Mesodermal cell (in vitro differentiated cells): ENCODE data around the gene RBM38.
A peak's percentile ranks its signal among the peaks of the same experiment; 100 is the strongest.
"Not testable (repeated sequence)": the region's sequence is repeated elsewhere in the genome, so short reads cannot be mapped to it uniquely, and the experiment has no call there.

ENCODE experiments used
- H3K27ac ChIP-seq: 2 replicates; pipeline ENCODE4 v1.7.0; 2013; ENCODE audit warnings: mild to moderate bottlenecking, low read depth, low read length, moderate library complexity; ENCODE audit not compliant: severe bottlenecking
- H3K36me3 ChIP-seq: 2 replicates; pipeline ENCODE4 v1.7.1; 2013; ENCODE audit warnings: mild to moderate bottlenecking, low read length, moderate library complexity; ENCODE audit not compliant: control insufficient read depth, insufficient read depth
- H3K4me1 ChIP-seq: one replicate; pipeline ENCODE4 v1.7.1; 2013; ENCODE audit warnings: mild to moderate bottlenecking, low read length; ENCODE audit not compliant: insufficient read depth, control insufficient read depth, poor library complexity, severe bottlenecking
- H3K4me3 ChIP-seq: 2 replicates; pipeline ENCODE4 v1.7.0; 2013; ENCODE audit warnings: low read length, control low read depth, mild to moderate bottlenecking; ENCODE audit not compliant: insufficient read depth, poor library complexity, severe bottlenecking; ENCODE audit errors: extremely low read depth
- H3K9me3 ChIP-seq: 2 replicates; pipeline ENCODE4 v1.7.1; 2013; ENCODE audit warnings: mild to moderate bottlenecking, low read length, moderate library complexity; ENCODE audit not compliant: control insufficient read depth
- WGBS, 2 experiments: methylation state at CpG; one replicate each; pipeline ENCODE4 v1.1.5; 2013; ENCODE audit warnings: missing lambda C conversion rate in 2 of 2; ENCODE audit not compliant: insufficient coverage in 2 of 2; 5-methylcytosine and 5-hydroxymethylcytosine counted together

The RBM38 gene

GRCh38 chr20:57414867-57415592 is 23.8 kb downstream of the RBM38 start:
- Histone ChIP-seq H3K4me1 (peaks cover 13% of the 10 kb centered on the region), H3K4me3 (no peak overlapping the region), H3K27ac (no peak overlapping the region), H3K9me3 (no peaks in the 10 kb centered on the region), H3K36me3 (peaks cover 3% of the 10 kb centered on the region)
- 85 to 91% methylated on average over 13 to 15 of the region's 19 CpGs for WGBS, 2 experiments

GRCh38 chr20:57415771-57416170 is 24.6 kb downstream of the RBM38 start:
- 90 to 98% methylated on average over 4 of the region's 11 CpGs for WGBS, 2 experiments
- no peak overlapping the region for H3K4me3 ChIP-seq
- no peaks in the 10 kb centered on the region for H3K36me3 ChIP-seq
- peak overlapping the region; percentile 29 for H3K27ac ChIP-seq
- H3K4me1 ChIP-seq: peaks cover 13% of the 10 kb centered on the region
- no peaks in the 10 kb centered on the region for H3K9me3 ChIP-seq

GRCh38 chr20:57416296-57417022 is 25.3 kb downstream of the RBM38 start:
- Histone ChIP-seq H3K36me3 (no peaks in the 10 kb centered on the region), H3K27ac (no peak overlapping the region), H3K9me3 (no peaks in the 10 kb centered on the region), H3K4me3 (no peak overlapping the region), H3K4me1 (peaks cover 13% of the 10 kb centered on the region)
- WGBS, 2 experiments: 90 to 95% methylated on average over 13 to 14 of the region's 15 CpGs

- Histone ChIP-seq H3K4me3 (no peak overlapping the region), H3K4me1 (peaks cover 13% of the 10 kb centered on the region), H3K36me3 (no peaks in the 10 kb centered on the region), H3K27ac (no peak overlapping the region), H3K9me3 (no peaks in the 10 kb centered on the region)
- 68 to 80% methylated on average over 6 of the region's 6 CpGs for WGBS, 2 experiments
Observed at GRCh38 chr20:57417051-57417689, 26.0 kb downstream of the RBM38 start.

GRCh38 chr20:57417830-57418780 is 26.9 kb downstream of the RBM38 start:
- Histone ChIP-seq H3K9me3 (no peaks in the 10 kb centered on the region), H3K4me1 (peaks cover 13% of the 10 kb centered on the region), H3K27ac (no peak overlapping the region), H3K4me3 (no peak overlapping the region), H3K36me3 (no peaks in the 10 kb centered on the region)
- WGBS, 2 experiments: 80 to 83% methylated on average over 13 to 16 of the region's 17 CpGs

GRCh38 chr20:57419479-57419878 is 28.3 kb downstream of the RBM38 start:
- WGBS, 2 experiments: 67% methylated on average over 1 of the region's 4 CpGs; no CpG with 5 or more reads in 1 of the 2 experiments
- not testable (repeated sequence) for H3K27ac ChIP-seq, H3K36me3 ChIP-seq, H3K9me3 ChIP-seq, H3K4me3 ChIP-seq
- peaks cover 13% of the 10 kb centered on the region for H3K4me1 ChIP-seq

- Histone ChIP-seq H3K4me3 (no peak overlapping the region), H3K4me1 (peaks cover 11% of the 10 kb centered on the region), H3K9me3 (no peaks in the 10 kb centered on the region), H3K36me3 (no peaks in the 10 kb centered on the region), H3K27ac (no peak overlapping the region)
- WGBS, 2 experiments: 89 to 96% methylated on average over 14 of the region's 20 CpGs
Observed at GRCh38 chr20:57420571-57421252, 29.5 kb downstream of the RBM38 start.

- H3K9me3 ChIP-seq: no peaks in the 10 kb centered on the region
- H3K4me1 ChIP-seq: peaks cover 5% of the 10 kb centered on the region
- 89% methylated on average over 21 of the region's 26 CpGs for WGBS, 2 experiments
- no peaks in the 10 kb centered on the region for H3K36me3 ChIP-seq
- no peak overlapping the region for H3K27ac ChIP-seq
- H3K4me3 ChIP-seq: no peak overlapping the region
Observed at GRCh38 chr20:57421253-57422220, 30.3 kb downstream of the RBM38 start.

GRCh38 chr20:57422254-57422653 is 31.1 kb downstream of the RBM38 start:
- Histone ChIP-seq H3K9me3 (no peaks in the 10 kb centered on the region), H3K4me1 (peaks cover 5% of the 10 kb centered on the region), H3K27ac (no peak overlapping the region), H3K4me3 (no peak overlapping the region), H3K36me3 (no peaks in the 10 kb centered on the region)
- WGBS, 2 experiments: 85 to 93% methylated on average over 6 to 7 of the region's 7 CpGs
